SJCRH30 (cell line): Measurements from ENCODE around the gene RPL13. TPM values are rescaled to one million over a fixed set of nuclear protein-coding genes. Genes with fewer than 3 reads are reported as not detected.
"Not testable (repeated sequence)": the region's sequence is repeated elsewhere in the genome, so short reads cannot be mapped to it uniquely, and the experiment has no call there.

Source experiments
- DNase-seq, 2 experiments: peaks; one replicate each; pipeline ENCODE4 v3.0.0-alpha.2; 2015 to 2020
- H3K27ac ChIP-seq: fragments of 250-450 bp; sonication (Bioruptor Pico); 2 replicates; pipeline ENCODE4 v1.5.1; 2020; ENCODE audit warnings: mild to moderate bottlenecking, moderate library complexity
- H3K27me3 ChIP-seq: fragments of 250-450 bp; sonication (Bioruptor Pico); 2 replicates; pipeline ENCODE4 v1.5.1; 2020; ENCODE audit warnings: mild to moderate bottlenecking, moderate library complexity
- H3K36me3 ChIP-seq: fragments of 250-450 bp; sonication (Bioruptor Pico); 2 replicates; pipeline ENCODE4 v1.5.1; 2020; ENCODE audit warnings: mild to moderate bottlenecking, moderate library complexity
- H3K4me1 ChIP-seq: fragments of 250-450 bp; sonication (Bioruptor Pico); 2 replicates; pipeline ENCODE4 v1.5.1; 2020; ENCODE audit warnings: mild to moderate bottlenecking, moderate library complexity
- H3K4me3 ChIP-seq: fragments of 250-450 bp; sonication (Bioruptor Pico); 2 replicates; pipeline ENCODE4 v1.5.1; 2020; ENCODE audit warnings: mild to moderate bottlenecking, moderate library complexity
- H3K9me3 ChIP-seq: fragments of 250-450 bp; sonication (Bioruptor Pico); replicated peaks from 2 replicates; pipeline ENCODE4 v1.5.1; 2020; ENCODE audit warnings: mild to moderate bottlenecking, moderate library complexity
- total RNA-seq: library from RNA; depleted of rRNA; stranded (reverse); fragments of >200 nt; shearing (Covaris generic); gene quantifications from 2 replicates; pipeline ENCODE4 v1.2.3, GENCODE V29; 2014

RPL13 gene
- total RNA-seq, 1 experiment from 2014 or later: 5,665 TPM

DNA sequence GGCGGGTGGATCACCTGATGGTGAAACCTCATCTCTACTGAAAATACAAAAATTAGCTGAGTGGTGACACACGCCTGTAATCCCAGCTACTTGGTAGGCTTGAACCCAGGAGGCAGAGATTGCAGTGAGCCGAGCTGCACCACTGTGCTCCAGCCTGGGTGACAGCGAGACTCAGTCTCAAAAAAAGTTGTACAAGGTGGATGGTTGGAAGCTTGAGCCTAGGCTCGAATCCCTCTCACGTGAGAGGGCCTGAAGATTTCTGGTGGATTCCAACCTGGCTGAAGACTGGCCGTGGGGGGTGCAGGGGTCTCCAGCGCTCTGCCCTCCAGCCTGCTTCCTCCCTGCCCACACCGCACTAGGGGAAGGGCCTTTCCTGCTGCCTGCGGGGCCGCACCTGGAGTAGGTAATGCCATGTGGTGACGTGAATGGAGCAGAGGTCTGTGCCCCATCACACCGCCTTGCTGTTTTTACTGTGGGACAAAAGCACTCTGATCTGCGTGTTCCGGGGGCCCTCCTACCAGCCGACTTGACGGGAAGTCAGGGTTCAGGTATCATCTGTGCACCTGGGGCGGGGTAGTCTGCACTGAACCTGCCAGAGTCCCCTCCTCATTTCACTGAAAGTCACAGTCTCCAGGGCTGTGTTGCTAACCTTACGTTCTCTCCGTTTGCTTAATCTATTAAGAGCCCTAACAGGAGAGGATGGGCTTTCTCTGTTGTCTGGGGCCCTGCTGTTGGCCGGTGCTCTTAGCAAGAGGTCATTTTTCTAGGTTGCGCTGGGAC, 4.2 kb downstream of the RPL13 start:
- H3K4me3 ChIP-seq: no peak overlapping the region
- H3K27me3 ChIP-seq: no peaks in the 10 kb centered on the region
- DNase-seq: no peak
- peaks cover 17% of the 10 kb centered on the region for H3K4me1 ChIP-seq
- H3K27ac ChIP-seq: no peak overlapping the region
- H3K36me3 ChIP-seq: peaks cover 39% of the 10 kb centered on the region
- H3K9me3 ChIP-seq: no peaks in the 10 kb centered on the region

DNA sequence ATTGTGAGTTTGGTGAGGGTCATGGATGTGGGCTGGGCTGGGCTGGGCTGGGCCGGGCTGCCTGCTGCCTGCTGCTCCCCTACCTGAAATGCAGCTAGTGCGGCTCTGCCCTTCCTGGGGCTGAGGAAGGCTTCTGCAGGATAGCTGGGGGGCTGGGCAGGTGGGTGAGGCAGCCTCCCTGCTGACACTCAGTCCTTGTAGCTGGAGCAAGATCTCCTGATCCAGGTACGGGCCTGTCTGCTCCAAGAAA, 4.7 kb downstream of the RPL13 start:
- Histone ChIP-seq H3K27ac (no peak overlapping the region), H3K36me3 (peaks cover 39% of the 10 kb centered on the region), H3K9me3 (no peaks in the 10 kb centered on the region), H3K4me1 (peaks cover 17% of the 10 kb centered on the region), H3K4me3 (no peak overlapping the region), H3K27me3 (no peaks in the 10 kb centered on the region)
- no peak for DNase-seq

DNA sequence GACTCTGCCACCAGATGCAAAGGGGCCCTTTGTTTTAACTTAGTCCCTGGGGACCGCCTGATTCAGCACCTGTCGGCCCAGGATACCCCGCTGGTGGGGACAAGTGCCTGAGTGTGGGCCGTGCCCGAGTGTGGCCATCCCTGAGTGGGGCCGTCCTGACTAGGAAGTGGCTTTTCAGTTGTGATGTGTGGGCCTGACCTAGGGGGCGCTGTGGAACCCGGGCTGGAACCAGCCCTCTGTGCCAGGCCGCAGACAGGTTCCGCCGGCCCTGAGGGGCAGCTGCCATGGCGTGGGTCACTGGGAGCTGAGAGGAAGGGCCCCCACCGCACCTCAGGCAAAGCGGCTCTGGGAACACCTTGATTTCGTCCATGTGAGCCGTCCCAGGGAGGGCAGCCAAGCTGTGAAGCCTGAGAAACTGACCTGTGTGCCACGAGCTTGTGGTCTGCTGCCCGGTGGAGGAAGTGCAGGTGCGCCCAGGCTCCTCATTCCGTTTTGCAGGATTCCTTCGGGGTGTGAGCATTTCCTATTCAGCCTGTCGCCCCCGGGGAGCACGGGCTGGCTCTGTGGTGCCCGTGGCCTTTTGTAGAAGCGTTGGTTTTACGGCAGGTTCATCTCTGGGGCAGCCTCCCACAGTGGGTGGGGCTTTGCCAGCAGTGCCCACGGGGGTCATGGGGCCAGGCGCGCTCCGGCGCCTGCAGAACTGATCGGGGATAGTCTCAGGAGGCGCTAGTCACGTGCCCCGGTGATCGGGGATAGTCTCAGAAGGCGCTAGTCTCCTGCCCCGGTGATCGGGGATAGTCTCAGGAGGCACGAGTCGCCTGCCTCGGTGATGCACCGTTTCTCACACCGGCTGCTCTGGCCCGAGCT, 5.3 kb downstream of the RPL13 start:
- Histone ChIP-seq H3K36me3 (peaks cover 39% of the 10 kb centered on the region), H3K27ac (no peak overlapping the region), H3K27me3 (no peaks in the 10 kb centered on the region), H3K4me3 (no peak overlapping the region), H3K9me3 (no peaks in the 10 kb centered on the region), H3K4me1 (peaks cover 17% of the 10 kb centered on the region)
- peak; percentile 78 to 83 for DNase-seq

DNA sequence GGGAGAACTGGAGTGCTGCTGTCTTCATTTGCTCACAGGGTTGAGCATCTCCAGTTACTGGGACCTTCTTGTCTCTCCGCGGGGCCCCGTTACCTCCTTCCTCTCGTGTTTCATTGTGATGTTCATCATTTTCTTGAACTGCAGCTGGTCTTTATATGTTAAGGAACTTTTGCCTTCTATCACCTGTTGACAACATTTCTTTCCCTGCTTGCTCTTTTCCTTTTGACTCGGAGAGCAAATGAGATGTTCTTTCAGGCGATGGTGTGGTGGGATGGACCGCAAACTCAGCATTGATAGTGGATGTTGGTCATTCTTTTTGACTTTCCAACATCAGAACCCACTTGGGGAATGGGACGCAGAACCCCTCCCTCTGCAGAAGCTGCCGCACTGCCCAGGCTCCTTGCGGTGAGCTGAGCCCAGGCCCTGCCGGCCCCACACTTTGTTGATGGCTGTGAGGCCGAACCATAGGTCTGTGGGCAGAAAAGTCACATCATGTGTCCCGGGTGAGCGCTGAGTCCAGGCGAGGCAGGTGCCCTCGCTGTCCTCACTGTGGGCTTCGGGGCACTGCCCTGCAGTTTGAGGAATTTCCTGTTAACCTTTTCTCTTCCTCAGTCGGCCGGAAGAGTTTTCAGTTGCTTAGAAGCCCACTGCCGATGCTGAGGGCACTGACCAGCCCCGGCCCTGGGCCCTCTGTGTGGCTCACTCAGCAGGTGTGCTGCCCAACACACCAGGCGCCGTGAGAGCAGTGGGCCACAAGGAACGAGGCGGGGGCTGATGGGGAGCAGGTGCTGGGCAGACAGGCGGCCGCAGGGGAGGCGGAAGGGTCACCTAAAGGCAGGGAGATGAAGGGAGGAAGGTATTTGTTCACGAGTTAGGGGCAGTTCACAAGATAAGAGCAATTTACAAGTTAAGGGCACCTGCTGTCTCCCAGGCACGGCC, 7.4 kb downstream of the RPL13 start:
- Histone ChIP-seq H3K9me3 (no peaks in the 10 kb centered on the region), H3K27ac (no peak overlapping the region), H3K36me3 (peaks cover 18% of the 10 kb centered on the region), H3K4me3 (no peak overlapping the region), H3K4me1 (peaks cover 14% of the 10 kb centered on the region), H3K27me3 (no peaks in the 10 kb centered on the region)
- no peak for DNase-seq

DNA sequence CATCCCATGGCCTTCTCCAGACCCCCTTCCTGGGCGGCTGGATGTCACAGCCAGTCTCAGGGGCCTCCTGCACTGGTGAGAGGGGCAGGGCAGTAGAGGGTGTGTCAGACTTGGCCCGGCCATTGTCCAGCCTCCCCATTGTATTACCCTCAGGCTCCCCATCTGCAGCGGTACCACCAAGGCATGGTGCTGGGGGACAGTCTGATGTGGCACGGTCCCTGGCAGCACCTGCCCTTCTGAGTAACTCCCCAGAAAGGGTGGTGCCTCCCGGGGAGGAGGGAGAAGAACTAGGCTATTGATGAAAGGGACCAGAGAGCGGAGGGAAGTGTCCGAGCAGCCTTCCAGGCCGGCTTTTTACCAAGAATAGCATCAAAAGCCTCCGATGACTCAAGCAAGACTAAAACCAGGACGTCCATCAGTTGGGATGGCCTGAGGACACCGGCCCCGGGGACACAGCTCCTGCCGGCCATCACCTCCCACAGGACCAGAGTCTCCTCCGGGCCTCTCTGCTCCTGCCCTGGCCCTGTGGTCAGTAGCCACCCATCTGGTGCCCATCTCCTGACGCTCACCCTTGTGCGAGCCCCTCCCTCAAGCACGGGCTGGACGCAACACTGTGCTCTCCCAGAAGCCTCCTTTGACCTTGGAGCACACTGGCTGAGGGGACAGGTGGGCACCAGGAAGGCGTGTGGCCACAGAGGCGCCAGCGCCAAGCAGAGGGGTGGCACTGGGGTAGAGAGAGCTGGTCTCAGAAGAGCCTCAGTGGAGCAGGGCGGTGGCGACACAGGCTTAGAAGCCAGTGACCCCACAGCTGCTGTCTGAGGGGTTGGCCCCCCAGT, 9.2 kb downstream of the RPL13 start:
- Histone ChIP-seq H3K9me3 (no peaks in the 10 kb centered on the region; the same call in 1 of the 2 replicates), H3K4me3 (no peak overlapping the region), H3K36me3 (peaks cover under 1% of the 10 kb centered on the region; the same call in 1 of the 2 replicates), H3K4me1 (peaks cover 18% of the 10 kb centered on the region), H3K27me3 (no peaks in the 10 kb centered on the region), H3K27ac (no peak overlapping the region)
- DNase-seq: no peak

DNA sequence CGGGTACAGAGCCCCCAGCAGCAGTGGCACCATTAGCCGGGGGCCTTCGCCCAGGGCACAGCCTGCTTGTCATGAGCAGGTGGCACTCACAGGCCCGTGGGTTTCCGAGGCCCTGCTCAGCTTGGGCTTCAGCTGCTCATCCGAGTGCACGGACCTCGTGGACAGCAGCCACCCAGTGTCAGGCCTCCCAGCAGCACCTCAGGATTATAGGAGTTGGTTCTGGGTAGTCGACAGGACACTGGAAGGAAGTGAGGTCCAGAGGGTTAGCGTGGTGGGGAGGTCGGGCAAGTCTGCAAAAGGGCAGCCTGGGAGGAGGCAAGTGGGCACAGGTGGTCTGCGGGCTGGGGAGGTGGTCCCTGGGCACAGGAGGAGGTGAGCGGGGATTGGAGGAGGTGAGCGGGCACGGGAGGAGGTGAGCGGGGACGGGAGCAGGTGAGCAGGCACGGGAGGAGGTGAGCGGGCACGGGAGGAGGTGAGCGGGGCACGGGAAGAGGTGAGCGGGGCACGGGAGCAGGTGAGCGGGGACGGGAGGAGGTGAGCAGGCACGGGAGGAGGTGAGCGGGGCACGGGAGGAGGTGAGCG, 10.0 kb downstream of the RPL13 start:
- Histone ChIP-seq H3K27me3 (no peaks in the 10 kb centered on the region), H3K4me3 (no peak overlapping the region), H3K4me1 (peaks cover 12% of the 10 kb centered on the region), H3K27ac (no peak overlapping the region), H3K9me3 (no peaks in the 10 kb centered on the region; the same call in 1 of the 2 replicates), H3K36me3 (no peaks in the 10 kb centered on the region)
- no peak for DNase-seq

DNA sequence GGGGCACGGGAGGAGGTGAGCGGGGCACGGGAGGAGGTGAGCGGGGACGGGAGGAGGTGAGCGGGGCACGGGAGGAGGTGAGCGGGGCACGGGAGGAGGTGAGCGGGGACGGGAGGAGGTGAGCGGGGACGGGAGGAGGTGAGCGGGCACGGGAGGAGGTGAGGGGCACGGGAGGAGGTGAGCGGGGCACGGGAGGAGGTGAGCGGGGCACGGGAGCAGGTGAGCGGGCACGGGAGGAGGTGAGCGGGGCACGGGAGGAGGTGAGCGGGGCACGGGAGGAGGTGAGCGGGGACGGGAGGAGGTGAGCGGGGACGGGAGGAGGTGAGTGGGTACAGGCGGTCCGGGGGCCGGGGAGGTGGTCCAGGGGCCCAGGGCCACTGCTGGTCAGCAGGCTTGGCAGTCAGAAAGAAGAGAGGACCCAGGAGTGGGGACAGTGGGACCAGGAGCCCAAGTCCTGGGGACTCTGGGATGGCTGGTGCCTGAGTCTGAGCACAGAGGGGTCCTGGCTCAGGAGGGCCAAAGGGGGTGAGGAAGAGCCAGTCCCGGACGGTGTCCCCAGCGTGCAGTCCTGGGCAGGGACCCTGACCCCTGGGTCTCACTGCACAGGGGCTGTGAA, 10.6 kb downstream of the RPL13 start:
- not testable (repeated sequence) for H3K27me3 ChIP-seq, H3K27ac ChIP-seq, H3K36me3 ChIP-seq, H3K4me3 ChIP-seq, H3K9me3 ChIP-seq, DNase-seq
- peaks cover 12% of the 10 kb centered on the region for H3K4me1 ChIP-seq

DNA sequence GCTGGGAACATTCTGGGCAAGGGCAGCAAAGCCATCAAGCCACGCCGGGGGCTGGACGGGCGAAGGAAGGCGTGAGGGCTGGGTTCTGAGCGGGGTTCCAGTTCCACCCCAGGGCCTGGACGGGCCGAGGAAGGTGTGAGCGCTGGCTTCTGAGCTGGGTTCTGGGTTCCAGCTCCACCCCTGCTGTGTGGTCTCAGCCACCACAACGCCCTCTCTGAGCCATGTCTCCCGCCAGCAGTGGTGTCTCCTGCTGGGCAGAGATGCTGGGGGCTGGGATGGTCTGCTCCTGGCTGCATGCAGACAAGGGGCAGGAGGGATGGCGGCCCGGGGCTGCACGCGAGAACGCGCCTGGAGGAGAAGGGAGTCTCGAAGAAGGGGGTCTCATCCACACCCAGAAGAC, 11.2 kb downstream of the RPL13 start:
- H3K36me3 ChIP-seq: no peaks in the 10 kb centered on the region
- H3K4me3 ChIP-seq: no peak overlapping the region
- no peak overlapping the region for H3K27ac ChIP-seq

DNA sequence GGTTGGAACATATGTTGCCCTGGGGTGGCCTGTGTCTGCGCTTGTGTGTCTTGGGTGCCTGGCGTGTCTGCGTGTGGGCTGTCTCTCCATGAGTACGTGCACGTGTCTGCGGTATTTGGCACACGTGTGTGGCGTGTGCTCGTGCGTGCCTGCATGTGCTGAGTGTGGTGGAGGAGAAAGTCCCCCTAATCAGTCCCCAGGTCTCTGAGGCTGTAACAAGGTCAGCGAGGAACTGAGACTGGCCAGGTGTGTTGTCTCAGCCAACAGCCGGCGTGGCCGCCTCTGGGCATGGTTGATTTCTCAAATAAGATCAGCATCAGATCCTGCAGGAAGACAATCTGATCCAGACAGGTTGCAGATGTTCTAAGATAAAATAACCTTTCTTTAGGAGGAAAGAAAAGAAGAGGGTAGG, 11.6 kb downstream of the RPL13 start:
- Histone ChIP-seq H3K27ac (no peak overlapping the region), H3K36me3 (no peaks in the 10 kb centered on the region), H3K4me1 (peaks cover 12% of the 10 kb centered on the region), H3K9me3 (no peaks in the 10 kb centered on the region; the same call in 1 of the 2 replicates), H3K4me3 (no peak overlapping the region), H3K27me3 (no peaks in the 10 kb centered on the region)
- no peak for DNase-seq

More for the DNA sequence above, 11.2 kb downstream of the RPL13 start:
- no peaks in the 10 kb centered on the region; the same call in 1 of the 2 replicates for H3K9me3 ChIP-seq
- H3K27me3 ChIP-seq: no peaks in the 10 kb centered on the region
- DNase-seq: no peak
- peaks cover 12% of the 10 kb centered on the region for H3K4me1 ChIP-seq

DNA sequence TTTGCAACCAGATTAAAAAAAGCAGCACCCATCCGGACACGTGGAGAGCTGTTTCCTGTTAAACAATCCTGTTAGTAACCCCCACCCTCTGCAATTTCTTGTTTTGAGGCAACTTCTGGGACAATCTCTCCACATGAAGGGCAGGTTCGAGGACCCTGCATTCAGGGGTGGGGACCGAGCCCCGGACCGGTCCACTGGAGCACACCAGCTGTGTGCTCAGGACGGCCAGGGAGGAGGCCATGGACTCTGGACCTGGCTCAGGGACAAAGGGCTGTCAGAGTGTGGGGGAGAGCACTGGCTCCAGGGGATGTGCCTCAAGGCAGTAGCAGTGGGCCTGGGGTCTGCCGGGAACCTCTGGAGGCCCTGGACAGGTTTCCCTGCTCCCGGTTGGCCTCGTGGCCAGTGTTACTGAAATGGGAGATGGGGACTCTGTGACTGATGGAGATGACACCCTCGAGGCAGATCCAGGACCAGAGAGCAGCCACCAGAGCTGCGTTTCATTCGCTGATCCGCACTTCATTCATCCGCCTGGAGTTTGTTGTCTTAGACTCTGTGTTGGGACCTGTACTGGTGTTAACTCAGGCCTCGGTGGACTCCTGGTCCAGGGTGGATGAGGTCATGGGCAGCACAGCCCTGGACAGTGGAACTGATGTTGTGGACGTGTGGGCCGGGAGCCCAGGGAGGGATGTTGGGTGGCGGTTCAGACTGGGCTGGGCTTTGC, 12.2 kb downstream of the RPL13 start:
- Histone ChIP-seq H3K9me3 (no peaks in the 10 kb centered on the region; the same call in 1 of the 2 replicates), H3K36me3 (no peaks in the 10 kb centered on the region), H3K4me3 (no peak overlapping the region), H3K27ac (no peak overlapping the region), H3K27me3 (no peaks in the 10 kb centered on the region), H3K4me1 (peaks cover 12% of the 10 kb centered on the region)
- no peak for DNase-seq

DNA sequence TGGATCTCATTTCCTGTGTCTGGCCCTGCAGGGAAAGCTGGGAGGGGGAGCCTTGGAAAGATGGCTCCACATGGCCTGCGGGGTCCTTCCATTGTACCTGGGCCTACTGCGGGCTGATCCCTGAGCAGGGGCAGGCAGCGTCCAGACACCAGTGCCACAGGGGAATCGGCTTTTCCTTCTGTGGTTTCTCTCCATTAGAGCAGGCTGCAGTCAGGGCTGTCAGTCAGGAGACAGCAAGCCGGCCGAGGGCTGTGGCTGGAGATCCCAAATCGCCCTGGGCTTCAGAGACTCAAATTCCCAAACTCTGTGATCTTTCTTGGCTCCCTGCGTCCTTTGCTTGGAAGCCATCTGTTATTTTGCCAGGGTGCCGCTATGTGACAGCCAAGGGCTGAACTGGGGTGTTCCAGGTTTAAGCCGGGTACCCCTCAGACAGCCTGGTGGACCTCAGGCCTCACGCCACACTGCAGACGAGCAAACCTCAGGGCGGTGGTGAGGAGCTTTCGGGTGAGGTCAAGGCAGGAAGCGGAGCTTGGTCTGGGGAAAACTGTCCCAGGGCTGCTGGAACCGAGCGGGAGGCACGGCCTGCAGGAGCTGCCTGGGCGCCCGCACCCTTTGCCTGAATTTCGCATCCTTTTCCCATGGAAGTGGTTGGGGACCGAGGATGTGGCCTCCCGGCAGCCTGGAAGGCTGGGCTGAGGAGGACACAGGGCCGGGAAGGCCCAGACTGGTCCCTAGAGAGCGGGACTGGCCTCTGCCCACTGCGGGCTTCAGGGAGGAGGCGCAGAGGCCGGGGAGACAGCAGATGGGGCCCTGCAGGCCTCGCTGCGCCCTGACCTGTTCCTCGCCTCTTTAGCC, 13.6 kb downstream of the RPL13 start:
- Histone ChIP-seq H3K4me3 (no peak overlapping the region), H3K9me3 (no peaks in the 10 kb centered on the region; the same call in 1 of the 2 replicates), H3K36me3 (no peaks in the 10 kb centered on the region), H3K4me1 (peaks cover 12% of the 10 kb centered on the region), H3K27me3 (no peaks in the 10 kb centered on the region), H3K27ac (peak overlapping the region; percentile 18)
- peak; percentile 86 to 92 for DNase-seq

DNA sequence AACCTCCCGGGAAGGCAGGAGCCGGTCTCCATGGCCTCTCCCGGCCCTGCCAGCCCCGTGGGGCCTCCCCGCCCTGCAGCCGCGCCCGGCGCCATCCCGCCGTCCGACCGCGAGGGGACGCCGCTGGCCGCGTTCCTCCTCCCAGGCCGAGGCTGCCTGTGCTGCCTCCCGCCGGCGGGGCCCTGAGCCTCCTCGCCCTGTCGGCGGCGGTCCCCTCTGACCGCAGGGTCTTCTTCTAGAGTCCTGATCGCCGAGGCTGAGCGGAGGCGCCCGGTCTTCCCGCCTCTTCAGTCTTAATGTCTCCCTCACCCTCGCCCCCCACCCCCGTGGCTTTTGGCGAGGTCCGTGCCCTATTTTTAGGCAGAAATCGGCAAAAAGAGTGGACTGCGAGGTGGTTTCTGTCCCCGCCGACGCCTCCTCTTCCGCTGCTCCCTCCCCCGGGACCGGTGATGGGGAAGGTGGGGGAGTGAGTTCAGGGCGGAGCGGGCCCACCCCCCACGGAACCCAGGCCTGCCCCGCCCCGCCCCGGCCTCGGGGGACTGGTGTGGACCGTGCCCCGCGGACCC, 14.3 kb downstream of the RPL13 start:
- Histone ChIP-seq H3K9me3 (no peaks in the 10 kb centered on the region; the same call in 1 of the 2 replicates), H3K36me3 (no peaks in the 10 kb centered on the region), H3K27me3 (no peaks in the 10 kb centered on the region), H3K4me3 (no peak overlapping the region), H3K27ac (no peak overlapping the region), H3K4me1 (peaks cover 12% of the 10 kb centered on the region)
- DNase-seq: no peak
